ENCODE data around the gene DPPA4. TPM values are rescaled to one million over a fixed set of nuclear protein-coding genes. Genes with fewer than 3 reads are reported as not detected.
"Not testable (repeated sequence)": the region's sequence is repeated elsewhere in the genome, so short reads cannot be mapped to it uniquely, and the experiment has no call there.

Gene DPPA4
- under 1 TPM in 1 of 4 donors, not detected in 3; 0.90 TPM for total RNA-seq

GRCh38 chr3:109337393-109337792, at the start of gene DPPA4:
Gene DPPA4 (minus strand): TSS chr3:109337546. CDS start chr3:109337517, 29 bp downstream.
- no peaks in the 10 kb centered on the region for H3K9me3 ChIP-seq
- no peak for DNase-seq
- intact Hi-C loops (cut with DNase I; ENCODE audit: low total_unique reads) = no loop called here
- H3K4me1 ChIP-seq = no peaks in the 10 kb centered on the region
- H3K36me3 ChIP-seq = no peaks in the 10 kb centered on the region
- no peak within 1 kb of the TSS for H3K27ac ChIP-seq
- no peaks in the 10 kb centered on the region for H3K27me3 ChIP-seq
- no peak for TF ChIP-seq CTCF (IDR thresholded peaks at IDR 0.05)
- no peak for TF ChIP-seq POLR2A (IDR thresholded peaks at IDR 0.05)
- no peak within 1 kb of the TSS for H3K4me3 ChIP-seq

GRCh38 chr3:109385442-109386318, 48.3 kb upstream of the DPPA4 start:
- no peak for DNase-seq
- Histone ChIP-seq H3K9me3 (no peaks in the 10 kb centered on the region), H3K4me3 (no peak overlapping the region), H3K36me3 (no peaks in the 10 kb centered on the region), H3K27me3 (no peaks in the 10 kb centered on the region), H3K4me1 (no peaks in the 10 kb centered on the region), H3K27ac (no peak overlapping the region)
- TF ChIP-seq POLR2A (IDR thresholded peaks at IDR 0.05) (no peak), CTCF (IDR thresholded peaks at IDR 0.05) (no peak)
- intact Hi-C loops (cut with DNase I; ENCODE audit: low total_unique reads) = no loop called here

GRCh38 chr3:109384164-109384563, 46.8 kb upstream of the DPPA4 start:
- H3K4me3 ChIP-seq = no peak overlapping the region
- intact Hi-C loops (cut with DNase I; ENCODE audit: low total_unique reads) = no loop called here
- no peak for DNase-seq
- H3K36me3 ChIP-seq = no peaks in the 10 kb centered on the region
- no peaks in the 10 kb centered on the region for H3K4me1 ChIP-seq
- TF ChIP-seq POLR2A (IDR thresholded peaks at IDR 0.05) (no peak), CTCF (IDR thresholded peaks at IDR 0.05) (no peak)
- no peaks in the 10 kb centered on the region for H3K27me3 ChIP-seq
- no peak overlapping the region for H3K27ac ChIP-seq
- no peaks in the 10 kb centered on the region for H3K9me3 ChIP-seq

- Histone ChIP-seq H3K27me3 (no peaks in the 10 kb centered on the region), H3K4me3 (no peak overlapping the region), H3K36me3 (no peaks in the 10 kb centered on the region), H3K4me1 (no peaks in the 10 kb centered on the region), H3K9me3 (no peaks in the 10 kb centered on the region), H3K27ac (no peak overlapping the region)
- intact Hi-C loops (cut with DNase I; ENCODE audit: low total_unique reads) = no loop called here
- no peak for TF ChIP-seq POLR2A (IDR thresholded peaks at IDR 0.05)
- TF ChIP-seq CTCF (IDR thresholded peaks at IDR 0.05) = no peak
- DNase-seq = no peak
These were observed 45.2 kb upstream of the DPPA4 start for GRCh38 chr3:109382588-109382987.

- H3K27me3 ChIP-seq = no peaks in the 10 kb centered on the region
- intact Hi-C loops (cut with DNase I; ENCODE audit: low total_unique reads) = no loop called here
- no peaks in the 10 kb centered on the region for H3K4me1 ChIP-seq
- TF ChIP-seq CTCF (IDR thresholded peaks at IDR 0.05) = no peak
- TF ChIP-seq POLR2A (IDR thresholded peaks at IDR 0.05) = no peak
- H3K36me3 ChIP-seq = no peaks in the 10 kb centered on the region
- no peaks in the 10 kb centered on the region for H3K9me3 ChIP-seq
- H3K27ac ChIP-seq = no peak overlapping the region
- no peak overlapping the region for H3K4me3 ChIP-seq
- no peak for DNase-seq
These were observed 38.6 kb upstream of the DPPA4 start for GRCh38 chr3:109375975-109376374.

GRCh38 chr3:109374434-109374833, 37.1 kb upstream of the DPPA4 start:
- H3K9me3 ChIP-seq; H3K27ac ChIP-seq; H3K4me1 ChIP-seq; H3K36me3 ChIP-seq; DNase-seq; intact Hi-C loops (cut with DNase I; ENCODE audit: low total_unique reads); H3K27me3 ChIP-seq; H3K4me3 ChIP-seq: not testable (repeated sequence)
